SK-N-SH (cell line): Measurements from ENCODE around the gene DISP1. TPM values are rescaled to one million over a fixed set of nuclear protein-coding genes. Genes with fewer than 3 reads are reported as not detected.

Experiments used
- CTCF ChIA-PET: fragments of 300-600, 350-600 bp; formaldehyde crosslinking; extraction: SDS; loops from one replicate; lab custom pipeline; 2021; lab: Yijun Ruan, JAX
- POLR2A ChIA-PET: fragments of 350-600 bp; sonication (Branson Sonifier 250); formaldehyde crosslinking; extraction: SDS; loops from one replicate; lab custom pipeline; 2020; ENCODE audit warnings: antibody characterized with exemption, inconsistent platforms; lab: Yijun Ruan, JAX
- DNase-seq: peaks from one replicate; pipeline ENCODE4 v3.0.0; 2012
- H2AFZ ChIP-seq: fragments of 200-600 bp; sonication (generic); 2 replicates; pipeline ENCODE4 v1.8.1; 2016; ENCODE audit warnings: antibody characterized with exemption, mild to moderate bottlenecking, low read depth
- H3F3A ChIP-seq: fragments of 200-600 bp; sonication (generic); replicated peaks from 2 replicates; pipeline ENCODE3; 2016; ENCODE audit warnings: antibody characterized with exemption, mild to moderate bottlenecking; ENCODE audit not compliant: insufficient read depth
- H3K27ac ChIP-seq, 2 experiments: fragments of 200-500 bp in 1 of 2; fragments of 200-600 bp in 1 of 2; sonication (Bioruptor generic) in 1 of 2; sonication (generic), shearing (Covaris generic) in 1 of 2; 2 replicates each; pipeline versions ENCODE4 v1.5.1 to v1.6.1; 2014 to 2016; ENCODE audit warnings: low read depth in 2 of 2, inconsistent platforms in 1 of 2, low read length in 1 of 2, mild to moderate bottlenecking in 1 of 2, mixed read lengths in 1 of 2
- H3K27me3 ChIP-seq: fragments of 200-600 bp; sonication (generic), shearing (Covaris generic); 2 replicates; pipeline ENCODE4 v1.6.1; 2016; ENCODE audit warnings: mixed run types; ENCODE audit not compliant: insufficient read depth
- H3K36me3 ChIP-seq, 2 experiments: fragments of 200-500 bp in 1 of 2; fragments of 200-600 bp in 1 of 2; sonication (Bioruptor generic) in 1 of 2; sonication (generic) in 1 of 2; replicated peaks in 1 of 2; 2 replicates each; pipeline versions ENCODE3 to v1.5.1; 2014 to 2016; ENCODE audit warnings: low read length in 1 of 2, mild to moderate bottlenecking in 1 of 2; ENCODE audit not compliant: insufficient read depth in 2 of 2, control insufficient read depth in 1 of 2
- H3K4me1 ChIP-seq, 2 experiments: fragments of 200-500 bp in 1 of 2; fragments of 200-600 bp in 1 of 2; sonication (Bioruptor generic) in 1 of 2; sonication (generic), shearing (Covaris generic) in 1 of 2; 2 replicates each; pipeline versions ENCODE4 v1.5.1 to v1.6.1; 2014 to 2016; ENCODE audit warnings: low read depth in 1 of 2, low read length in 1 of 2, mixed run types in 1 of 2; ENCODE audit not compliant: insufficient read depth in 2 of 2, control insufficient read depth in 1 of 2
- H3K4me2 ChIP-seq: fragments of 200-600 bp; sonication (generic), shearing (Covaris generic); 2 replicates; pipeline ENCODE4 v1.6.1; 2017; ENCODE audit warnings: mixed run types
- H3K4me3 ChIP-seq, 2 experiments: fragments of 200-500 bp in 1 of 2; fragments of 200-600 bp in 1 of 2; sonication (Bioruptor generic) in 1 of 2; sonication (generic), shearing (Covaris generic) in 1 of 2; 2 replicates each; pipeline versions ENCODE4 v1.5.1 to v1.8.1; 2014 to 2016; ENCODE audit warnings: low read depth in 2 of 2, inconsistent platforms in 1 of 2, low read length in 1 of 2, mild to moderate bottlenecking in 1 of 2, mixed read lengths in 1 of 2, moderate library complexity in 1 of 2
- H3K79me2 ChIP-seq: fragments of 200-600 bp; sonication (generic); 2 replicates; pipeline ENCODE4 v1.8.1; 2017; ENCODE audit warnings: mild to moderate bottlenecking; ENCODE audit not compliant: insufficient read depth
- H3K9ac ChIP-seq: fragments of 200-600 bp; sonication (generic); 2 replicates; pipeline ENCODE4 v1.6.1; 2017; ENCODE audit warnings: mixed run types
- H3K9me2 ChIP-seq: fragments of 200-600 bp; sonication (generic); 2 replicates; pipeline ENCODE4 v1.6.1; 2017; ENCODE audit warnings: mixed run types
- H3K9me3 ChIP-seq: fragments of 200-600 bp; sonication (generic); 2 replicates; pipeline ENCODE4 v1.6.1; 2017; ENCODE audit warnings: mixed run types, mild to moderate bottlenecking, moderate library complexity
- H4K20me1 ChIP-seq: fragments of 200-600 bp; sonication (generic); 2 replicates; pipeline ENCODE4 v1.6.1; 2017; ENCODE audit warnings: mild to moderate bottlenecking, mixed run types; ENCODE audit not compliant: insufficient read depth
- ELF1 ChIP-seq: IDR thresholded peaks from 2 replicates; pipeline ENCODE4 v1.4.0; 2012
- FOSL2 ChIP-seq: IDR thresholded peaks from 2 replicates; pipeline ENCODE4 v1.4.0; 2012; ENCODE audit warnings: low read depth, mild to moderate bottlenecking, moderate library complexity, borderline replicate concordance
- FOXJ3 ChIP-seq: sonication (generic); formaldehyde crosslinking; IDR thresholded peaks from 2 replicates; pipeline ENCODE4 v1.5.1; 2020; ENCODE audit warnings: mild to moderate bottlenecking, missing genetic modification reagents
- JUND ChIP-seq: IDR thresholded peaks from 2 replicates; pipeline ENCODE4 v1.4.0; 2012
- MEF2A ChIP-seq: IDR thresholded peaks from 2 replicates; pipeline ENCODE4 v1.4.0; 2012; ENCODE audit warnings: low read depth, borderline replicate concordance
- NFIC ChIP-seq: IDR thresholded peaks from 2 replicates; pipeline ENCODE4 v1.4.0; 2012; ENCODE audit warnings: borderline replicate concordance
- POLR2AphosphoS5 ChIP-seq: IDR thresholded peaks from 2 replicates; pipeline ENCODE4 v1.6.1; 2012; ENCODE audit warnings: low read depth, low read length
- RFX5 ChIP-seq: IDR thresholded peaks from 2 replicates; pipeline ENCODE4 v1.6.1; 2012; ENCODE audit warnings: mild to moderate bottlenecking, improper control_type of control experiment, low read length
- TCF12 ChIP-seq: IDR thresholded peaks from 2 replicates; pipeline ENCODE4 v1.4.0; 2012
- WGBS: methylation state at CpG from one replicate; pipeline ENCODE4 v1.1.6; 2017; ENCODE audit warnings: low lambda C conversion rate; 5-methylcytosine and 5-hydroxymethylcytosine counted together
- polyA plus RNA-seq, 3 experiments: library from polyadenylated mRNA; depleted of rRNA; stranded (reverse); fragments of >200 nt; gene quantifications; 2 replicates each; pipeline ENCODE4 v1.2.3, GENCODE V29; 2012
- TF ChIP-seq, protein P1 (sequence below): IDR thresholded peaks from 2 replicates; pipeline ENCODE4 v1.6.1; 2012; ENCODE audit warnings: mild to moderate bottlenecking, low read depth, low read length, moderate library complexity
- TF ChIP-seq, protein P2 (sequence below): IDR thresholded peaks from 2 replicates; pipeline ENCODE4; 2012

The DISP1 gene
- polyA plus RNA-seq, 1 of the 3 experiments (the other 2 are of a cell fraction) = 4.4 TPM

DNA sequence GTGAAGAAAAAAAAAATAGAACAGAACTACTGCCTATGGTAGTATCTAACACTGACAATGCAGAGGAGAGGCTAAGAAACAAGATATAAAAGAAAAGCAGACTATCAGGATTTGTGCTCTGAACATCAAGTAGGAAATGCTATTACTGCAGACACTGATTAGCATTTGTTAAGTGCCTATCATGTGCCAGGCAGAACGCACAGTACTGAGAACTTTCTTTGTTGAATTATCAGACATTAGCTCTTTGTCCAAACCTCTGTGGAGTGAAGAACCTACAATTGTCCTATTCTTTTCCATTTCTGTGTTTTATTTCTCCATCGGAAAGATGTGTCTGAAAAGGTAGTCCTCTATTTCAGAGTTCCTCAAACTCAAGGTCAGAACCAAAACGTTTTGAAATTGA, 30.5 kb upstream of the DISP1 start (continued):
- TF ChIP-seq, protein P1, sequence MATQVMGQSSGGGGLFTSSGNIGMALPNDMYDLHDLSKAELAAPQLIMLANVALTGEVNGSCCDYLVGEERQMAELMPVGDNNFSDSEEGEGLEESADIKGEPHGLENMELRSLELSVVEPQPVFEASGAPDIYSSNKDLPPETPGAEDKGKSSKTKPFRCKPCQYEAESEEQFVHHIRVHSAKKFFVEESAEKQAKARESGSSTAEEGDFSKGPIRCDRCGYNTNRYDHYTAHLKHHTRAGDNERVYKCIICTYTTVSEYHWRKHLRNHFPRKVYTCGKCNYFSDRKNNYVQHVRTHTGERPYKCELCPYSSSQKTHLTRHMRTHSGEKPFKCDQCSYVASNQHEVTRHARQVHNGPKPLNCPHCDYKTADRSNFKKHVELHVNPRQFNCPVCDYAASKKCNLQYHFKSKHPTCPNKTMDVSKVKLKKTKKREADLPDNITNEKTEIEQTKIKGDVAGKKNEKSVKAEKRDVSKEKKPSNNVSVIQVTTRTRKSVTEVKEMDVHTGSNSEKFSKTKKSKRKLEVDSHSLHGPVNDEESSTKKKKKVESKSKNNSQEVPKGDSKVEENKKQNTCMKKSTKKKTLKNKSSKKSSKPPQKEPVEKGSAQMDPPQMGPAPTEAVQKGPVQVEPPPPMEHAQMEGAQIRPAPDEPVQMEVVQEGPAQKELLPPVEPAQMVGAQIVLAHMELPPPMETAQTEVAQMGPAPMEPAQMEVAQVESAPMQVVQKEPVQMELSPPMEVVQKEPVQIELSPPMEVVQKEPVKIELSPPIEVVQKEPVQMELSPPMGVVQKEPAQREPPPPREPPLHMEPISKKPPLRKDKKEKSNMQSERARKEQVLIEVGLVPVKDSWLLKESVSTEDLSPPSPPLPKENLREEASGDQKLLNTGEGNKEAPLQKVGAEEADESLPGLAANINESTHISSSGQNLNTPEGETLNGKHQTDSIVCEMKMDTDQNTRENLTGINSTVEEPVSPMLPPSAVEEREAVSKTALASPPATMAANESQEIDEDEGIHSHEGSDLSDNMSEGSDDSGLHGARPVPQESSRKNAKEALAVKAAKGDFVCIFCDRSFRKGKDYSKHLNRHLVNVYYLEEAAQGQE = no peak
- TF ChIP-seq RFX5 = no peak
- TF ChIP-seq ELF1 = no peak
- no peak for TF ChIP-seq FOSL2
- TF ChIP-seq MEF2A = no peak
- no peak for TF ChIP-seq POLR2AphosphoS5

DNA sequence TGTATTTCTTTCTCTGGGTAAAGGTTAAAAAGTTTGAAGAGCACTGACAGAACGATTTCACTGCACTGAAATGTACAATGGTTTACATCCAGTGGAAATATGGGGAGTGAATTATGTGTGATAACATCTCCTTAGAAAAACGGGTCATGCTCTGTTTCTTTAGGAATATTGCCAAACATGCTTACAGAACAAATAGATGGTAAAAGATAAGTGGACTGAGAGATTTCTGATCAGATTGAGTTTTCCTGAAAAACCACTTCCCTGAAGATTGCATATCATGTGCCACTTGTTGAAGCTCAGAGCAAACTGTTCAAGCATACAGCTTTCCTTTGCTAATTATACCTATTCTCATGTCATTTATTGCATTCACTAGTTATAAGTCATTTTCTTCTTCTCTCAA, 29.9 kb upstream of the DISP1 start:
- POLR2A ChIA-PET = no interaction called here

More for the DNA sequence above, 29.9 kb upstream of the DISP1 start:
- Histone ChIP-seq H3K27me3 (peaks cover 8% of the 10 kb centered on the region; the same call in 1 of the 2 replicates), H3K9me3 (no peaks in the 10 kb centered on the region), H3K4me1 (no peaks in the 10 kb centered on the region), H3K36me3 (no peaks in the 10 kb centered on the region), H2AFZ (no peak overlapping the region), H3K4me3 (no peak overlapping the region), H4K20me1 (no peaks in the 10 kb centered on the region), H3K9me2 (no peaks in the 10 kb centered on the region), H3K79me2 (no peaks in the 10 kb centered on the region), H3F3A (no peaks in the 10 kb centered on the region), H3K9ac (no peak overlapping the region), H3K27ac (no peak overlapping the region), H3K4me2 (no peak overlapping the region)
- DNase-seq = no peak
- 2% methylated on average over 2 of the region's 2 CpGs for WGBS
- CTCF ChIA-PET = no interaction called here
- TF ChIP-seq NFIC (peak; percentile 53; the same call in 1 of the 2 replicates), JUND (0 out of 2 replicates have a peak, but pooled peaks have one; percentile 20), TCF12 (peak; percentile 40), FOXJ3 (CRISPR knock-in tag) (no peak)
- TF ChIP-seq, protein P1 = no peak
- TF ChIP-seq, protein P2, sequence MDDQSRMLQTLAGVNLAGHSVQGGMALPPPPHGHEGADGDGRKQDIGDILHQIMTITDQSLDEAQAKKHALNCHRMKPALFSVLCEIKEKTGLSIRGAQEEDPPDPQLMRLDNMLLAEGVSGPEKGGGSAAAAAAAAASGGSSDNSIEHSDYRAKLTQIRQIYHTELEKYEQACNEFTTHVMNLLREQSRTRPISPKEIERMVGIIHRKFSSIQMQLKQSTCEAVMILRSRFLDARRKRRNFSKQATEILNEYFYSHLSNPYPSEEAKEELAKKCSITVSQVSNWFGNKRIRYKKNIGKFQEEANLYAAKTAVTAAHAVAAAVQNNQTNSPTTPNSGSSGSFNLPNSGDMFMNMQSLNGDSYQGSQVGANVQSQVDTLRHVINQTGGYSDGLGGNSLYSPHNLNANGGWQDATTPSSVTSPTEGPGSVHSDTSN = peak; percentile 16; the same call in 1 of the 2 replicates
